ENCODE data around the gene HPSE2. TPM values are rescaled to one million over a fixed set of nuclear protein-coding genes. Genes with fewer than 3 reads are reported as not detected.

Gene HPSE2
- total and polyA plus RNA-seq, 2 donors (not counting 1 experiment from before 2014, with no cell fraction given) = not detected

GRCh38 chr10:98416606-98417388, 818.9 kb downstream of the HPSE2 start:
- H3K27me3 ChIP-seq (replicated peaks in 1 of 4; ENCODE audit: control extremely low read depth in 1 of 4, control insufficient read depth in 3 of 4, insufficient read depth in 4 of 4, low read length in 3 of 4) = no peaks in the 10 kb centered on the region
- ATAC-seq (ENCODE audit: low read depth) (no peak), DNase-seq (no peak)
- Mint-ChIP-seq H3K27me3 (no peaks in the 10 kb centered on the region), H3K4me3 (no peak overlapping the region), H3K4me1 (peaks cover 17% of the 10 kb centered on the region), H3K9me3 (ENCODE audit: insufficient read depth) (no peaks in the 10 kb centered on the region), H3K27ac (no peak overlapping the region)
- TF ChIP-seq EZH2 (IDR thresholded peaks at IDR 0.05; ENCODE audit: borderline replicate concordance, insufficient read depth, low read depth, low read length, poor library complexity, severe bottlenecking) = no peak
- no peak for TF ChIP-seq CTCF (IDR thresholded peaks at IDR 0.05)
- no peak overlapping the region for H3K4me2 ChIP-seq (replicated peaks; ENCODE audit: low read depth, low read length, poor library complexity, severe bottlenecking)
- no peak overlapping the region for H3K27ac ChIP-seq (ENCODE audit: low read length in 2 of 2)
- no peaks in the 10 kb centered on the region for H3K9me3 ChIP-seq (ENCODE audit: control extremely low read depth in 1 of 3, control insufficient read depth in 2 of 3, insufficient read depth in 1 of 3, low read length in 2 of 3)
- no peak overlapping the region for H3K9ac ChIP-seq (ENCODE audit: low read length)
- CTCF ChIA-PET = interaction anchor here (1.2 kb wide), 1 partner anchor 11 kb away, joined by 4 read pairs; no protein-coding TSS in a partner anchor
- 98% methylated on average over 14 of the region's 18 CpGs for WGBS (ENCODE audit: insufficient coverage)
- peaks cover 13 to 14% of the 10 kb centered on the region in 2 donors for H3K4me1 ChIP-seq (ENCODE audit: control insufficient read depth in 2 of 2, insufficient read depth in 2 of 2, low read length in 2 of 2)
- H3K4me3 ChIP-seq (ENCODE audit: control extremely low read depth in 1 of 5, extremely low read depth in 1 of 5, insufficient read depth in 1 of 5, low read depth in 2 of 5, low read length in 4 of 5) = no peak overlapping the region
- POLR2A ChIA-PET = no interaction called here
- no peak overlapping the region for H2AFZ ChIP-seq (ENCODE audit: insufficient read depth, low read depth, low read length, poor library complexity, severe bottlenecking)
- intact Hi-C loops (cut with micrococcal nuclease) = no loop called here
- no peaks in the 10 kb centered on the region for H3K79me2 ChIP-seq (ENCODE audit: control insufficient read depth, insufficient read depth, low read length)
- H4K20me1 ChIP-seq (ENCODE audit: control insufficient read depth, insufficient read depth, low read length, poor library complexity, severe bottlenecking) = no peaks in the 10 kb centered on the region
- H3K36me3 ChIP-seq (replicated peaks in 1 of 2; ENCODE audit: control extremely low read depth in 1 of 2, control insufficient read depth in 1 of 2, extremely low read depth in 1 of 2, insufficient read depth in 2 of 2, low read length in 1 of 2) = peaks cover 0 to 51% of the 10 kb centered on the region in 2 experiments

DNA sequence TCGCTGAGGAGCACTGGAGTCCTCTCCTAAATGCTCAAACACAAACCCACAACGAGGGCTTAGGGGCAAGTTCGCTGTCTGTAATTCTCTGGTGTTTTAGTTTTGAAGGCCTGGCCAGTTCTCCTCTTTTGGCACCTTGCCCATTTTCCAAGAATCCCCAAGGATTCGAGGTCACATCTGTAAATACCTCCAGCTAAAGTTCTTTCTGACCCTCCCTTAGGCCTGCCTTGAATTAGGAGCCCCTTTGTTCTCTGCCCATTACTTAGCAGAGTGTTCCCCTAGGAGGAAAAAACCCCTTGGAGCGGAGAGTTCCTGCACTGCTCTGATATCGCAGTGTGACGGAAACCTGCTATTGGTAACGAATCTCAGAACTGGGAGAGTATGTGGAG, 819.9 kb downstream of the HPSE2 start:
- H3K9ac ChIP-seq (ENCODE audit: low read length) = no peak overlapping the region
- H3K4me1 Mint-ChIP-seq = peaks cover 15% of the 10 kb centered on the region
- no peaks in the 10 kb centered on the region for H3K27me3 ChIP-seq (replicated peaks in 1 of 4; ENCODE audit: control extremely low read depth in 1 of 4, control insufficient read depth in 3 of 4, insufficient read depth in 4 of 4, low read length in 3 of 4)
- ChIA-PET CTCF (no interaction called here), POLR2A (no interaction called here)
- no peak overlapping the region for H3K4me3 ChIP-seq (ENCODE audit: control extremely low read depth in 1 of 5, extremely low read depth in 1 of 5, insufficient read depth in 1 of 5, low read depth in 2 of 5, low read length in 4 of 5)
- no peak for TF ChIP-seq CTCF (IDR thresholded peaks at IDR 0.05)
- TF ChIP-seq EZH2 (IDR thresholded peaks at IDR 0.05; ENCODE audit: borderline replicate concordance, insufficient read depth, low read depth, low read length, poor library complexity, severe bottlenecking) = no peak
- no peaks in the 10 kb centered on the region for H3K9me3 ChIP-seq (ENCODE audit: control extremely low read depth in 1 of 3, control insufficient read depth in 2 of 3, insufficient read depth in 1 of 3, low read length in 2 of 3)
- peaks cover 0 to 46% of the 10 kb centered on the region in 2 experiments for H3K36me3 ChIP-seq (replicated peaks in 1 of 2; ENCODE audit: control extremely low read depth in 1 of 2, control insufficient read depth in 1 of 2, extremely low read depth in 1 of 2, insufficient read depth in 2 of 2, low read length in 1 of 2)
- H3K4me1 ChIP-seq (ENCODE audit: control insufficient read depth in 2 of 2, insufficient read depth in 2 of 2, low read length in 2 of 2) = peaks cover 13 to 14% of the 10 kb centered on the region in 2 donors
- H3K9me3 Mint-ChIP-seq (ENCODE audit: insufficient read depth) = no peaks in the 10 kb centered on the region
- intact Hi-C loops (cut with micrococcal nuclease) = no loop called here
- ATAC-seq (ENCODE audit: low read depth) (no peak), DNase-seq (no peak)
- H3K27ac ChIP-seq (ENCODE audit: low read length in 2 of 2) = no peak overlapping the region
- no peaks in the 10 kb centered on the region for H3K27me3 Mint-ChIP-seq
- 88% methylated on average over 2 of the region's 8 CpGs for WGBS (ENCODE audit: insufficient coverage)
- no peak overlapping the region for H3K4me3 Mint-ChIP-seq
- no peak overlapping the region for H3K4me2 ChIP-seq (replicated peaks; ENCODE audit: low read depth, low read length, poor library complexity, severe bottlenecking)
- H2AFZ ChIP-seq (ENCODE audit: insufficient read depth, low read depth, low read length, poor library complexity, severe bottlenecking) = no peak overlapping the region
- no peaks in the 10 kb centered on the region for H4K20me1 ChIP-seq (ENCODE audit: control insufficient read depth, insufficient read depth, low read length, poor library complexity, severe bottlenecking)
- no peaks in the 10 kb centered on the region for H3K79me2 ChIP-seq (ENCODE audit: control insufficient read depth, insufficient read depth, low read length)
- H3K27ac Mint-ChIP-seq = no peak overlapping the region
